ENCODE data around the gene CCT8. TPM values are rescaled to one million over a fixed set of nuclear protein-coding genes. Genes with fewer than 3 reads are reported as not detected.
"Not testable (repeated sequence)": the region's sequence is repeated elsewhere in the genome, so short reads cannot be mapped to it uniquely, and the experiment has no call there.

Gene CCT8
- total and polyA plus RNA-seq, 2 of the 8 experiments (the other 6 are each of a cell fraction or from before 2014, with no cell fraction given), result 151 to 319 TPM

DNA sequence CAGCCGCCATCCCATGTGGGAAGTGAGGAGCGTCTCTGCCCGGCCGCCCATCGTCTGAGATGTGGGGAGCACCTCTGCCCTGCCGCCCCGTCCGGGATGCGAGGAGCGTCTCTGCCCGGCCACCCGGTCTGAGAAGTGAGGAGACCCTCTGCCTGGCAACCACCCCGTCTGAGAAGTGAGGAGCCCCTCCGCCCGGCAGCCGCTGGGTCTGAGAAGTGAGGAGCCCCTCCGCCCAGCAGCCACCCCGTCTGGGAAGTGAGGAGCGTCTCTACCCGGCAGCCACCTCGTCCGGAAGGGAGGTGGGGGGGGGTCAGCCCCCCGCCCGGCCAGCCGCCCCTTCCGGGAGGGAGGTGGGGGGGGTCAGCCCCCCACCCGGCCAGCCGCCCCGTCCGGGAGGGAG lies 62.2 kb downstream of the CCT8 start:
- H3K36me3 ChIP-seq (ENCODE audit: control insufficient read depth in 2 of 4, insufficient read depth in 4 of 4, low read length in 3 of 4); H4K20me1 ChIP-seq (replicated peaks in 1 of 2; ENCODE audit: control insufficient read depth in 1 of 2, insufficient read depth in 2 of 2, low read length in 2 of 2); H3K18ac ChIP-seq (ENCODE audit: extremely low read depth, low read length); H4K91ac ChIP-seq (replicated peaks; ENCODE audit: insufficient read length, low read length); H2AK5ac ChIP-seq (ENCODE audit: low read depth, low read length); H3K79me2 ChIP-seq (ENCODE audit: control insufficient read depth in 1 of 2, insufficient read depth in 2 of 2, low read length in 2 of 2); H3K23me2 ChIP-seq (ENCODE audit: low read depth, low read length); H2BK5ac ChIP-seq (ENCODE audit: low read depth, low read length); POLR2A ChIA-PET (ENCODE audit: partially characterized antibody); H2BK12ac ChIP-seq (ENCODE audit: low read depth, low read length); H3K27ac ChIP-seq (ENCODE audit: low read depth, low read length); DNase-seq (ENCODE audit: low read depth in 1 of 2, low spot score in 2 of 2); H2AFZ ChIP-seq (ENCODE audit: low read length); H3K79me1 ChIP-seq (ENCODE audit: low read depth, low read length); H2BK120ac ChIP-seq (replicated peaks; ENCODE audit: low read depth, low read length); H3K4ac ChIP-seq (replicated peaks; ENCODE audit: insufficient read length, low read depth, low read length); H3K23ac ChIP-seq (ENCODE audit: insufficient read length); H4K5ac ChIP-seq (ENCODE audit: insufficient read length, low read depth, low read length); H4K8ac ChIP-seq (ENCODE audit: extremely low read depth, insufficient read depth, low read length); H3K4me1 ChIP-seq (replicated peaks in 1 of 4; ENCODE audit: control insufficient read depth in 3 of 4, insufficient read depth in 4 of 4, low read length in 3 of 4); CTCF ChIA-PET (ENCODE audit: partially characterized antibody); H3K4me2 ChIP-seq (ENCODE audit: insufficient read depth in 1 of 2, low read depth in 2 of 2, low read length in 2 of 2); H3K14ac ChIP-seq (ENCODE audit: insufficient read length); H2BK15ac ChIP-seq (ENCODE audit: low read length); H3K4me3 ChIP-seq (ENCODE audit: extremely low read depth in 1 of 4, insufficient read depth in 2 of 4, low read depth in 3 of 4, low read length in 4 of 4); H3K27me3 ChIP-seq (replicated peaks in 1 of 4; ENCODE audit: control insufficient read depth in 3 of 4, extremely low read depth in 1 of 4, insufficient read depth in 3 of 4, low read length in 3 of 4); FAIRE-seq; H2BK20ac ChIP-seq (ENCODE audit: low read length); H3K9ac ChIP-seq (replicated peaks in 1 of 4; ENCODE audit: extremely low read depth in 1 of 4, low read depth in 3 of 4, low read length in 3 of 4); H3K56ac ChIP-seq (replicated peaks; ENCODE audit: insufficient read length, low read depth, low read length): not testable (repeated sequence)
- peaks cover 0 to 10% of the 10 kb centered on the region in 2 experiments; a peak in 1 of 4 replicates for H3K9me3 ChIP-seq (ENCODE audit: insufficient read depth in 2 of 2, low read depth in 1 of 2, low read length in 1 of 2)
- WGBS, 2 experiments (ENCODE audit: extremely low coverage in 1 of 2, insufficient coverage in 1 of 2, insufficient read length in 1 of 2, insufficient replicate concordance in 2 of 2, low coverage in 1 of 2, low lambda C conversion rate in 2 of 2, missing lambda C conversion rate in 1 of 2), result 100% methylated on average over 3 of the region's 30 CpGs; no CpG with 5 or more reads in 1 of the 2 experiments
